ELR (cell line): ENCODE data around the gene SLC2A13.
A peak's percentile ranks its signal among the peaks of the same experiment; 100 is the strongest.

ENCODE experiments used
- DNase-seq: peaks from one replicate; pipeline ENCODE4 v3.0.0-alpha.2; 2015; ENCODE audit warnings: low read depth

Gene SLC2A13

DNA sequence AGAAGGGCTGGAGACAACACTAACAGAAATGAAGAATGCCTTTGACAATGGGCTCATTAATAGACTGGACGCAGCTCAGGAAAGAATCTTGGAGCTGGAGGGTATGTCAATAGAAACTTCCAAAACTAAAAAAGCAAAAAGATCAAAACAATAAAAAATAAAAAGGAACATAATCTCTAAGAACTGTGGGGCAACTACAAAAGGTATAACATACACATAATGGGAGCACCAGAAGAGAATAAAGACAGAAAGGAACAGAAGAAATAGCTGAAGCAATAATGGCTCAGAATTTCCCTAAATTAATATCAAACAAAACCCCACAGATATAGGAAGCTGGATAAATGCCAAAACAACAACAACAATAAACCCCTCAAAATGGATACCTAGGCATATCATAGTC lies 362.2 kb downstream of the SLC2A13 start:
- DNase-seq, result no peak

GRCh38 chr12:39736406-39736805 lies 369.5 kb downstream of the SLC2A13 start:
- no peak for DNase-seq

DNA sequence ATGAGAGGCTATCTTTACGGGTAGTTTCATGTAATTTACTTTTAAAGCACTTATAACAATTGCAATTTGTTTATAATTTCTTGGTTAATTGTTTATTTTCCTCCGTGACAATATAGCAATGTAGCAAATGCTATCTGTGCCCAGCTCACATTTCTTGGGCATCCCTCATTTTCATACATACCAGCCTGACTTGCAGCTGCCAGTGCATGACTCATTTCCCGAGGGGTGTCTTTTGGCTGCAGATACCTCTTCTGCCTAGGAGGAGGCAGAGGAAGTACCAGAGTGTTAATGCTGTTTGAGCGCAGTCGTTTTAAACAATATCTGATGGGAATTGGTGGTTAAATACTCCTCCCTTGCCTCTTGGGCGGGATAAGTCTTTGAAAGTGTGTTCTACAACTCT lies 382.1 kb downstream of the SLC2A13 start:
- DNase-seq, result peak; percentile 18

DNA sequence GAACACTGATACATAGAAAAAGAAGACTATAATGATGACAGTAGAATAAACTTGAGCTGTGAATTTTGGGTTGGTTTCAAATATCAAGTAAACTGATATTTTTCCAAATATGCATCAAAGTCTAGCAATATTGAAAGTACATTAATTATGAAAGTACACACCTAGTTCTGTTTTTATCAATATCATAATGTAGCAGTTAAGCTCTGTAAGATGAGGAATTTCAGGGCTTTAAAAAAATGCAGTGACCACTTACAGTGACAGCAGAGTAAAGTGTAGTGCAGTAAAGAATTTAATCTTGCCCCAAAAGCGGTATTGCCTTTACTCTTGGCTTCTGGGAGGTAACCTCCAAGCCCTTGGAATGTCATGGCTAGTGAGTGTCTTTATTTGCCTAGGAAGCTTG lies 383.4 kb downstream of the SLC2A13 start:
- DNase-seq, result no peak

DNA sequence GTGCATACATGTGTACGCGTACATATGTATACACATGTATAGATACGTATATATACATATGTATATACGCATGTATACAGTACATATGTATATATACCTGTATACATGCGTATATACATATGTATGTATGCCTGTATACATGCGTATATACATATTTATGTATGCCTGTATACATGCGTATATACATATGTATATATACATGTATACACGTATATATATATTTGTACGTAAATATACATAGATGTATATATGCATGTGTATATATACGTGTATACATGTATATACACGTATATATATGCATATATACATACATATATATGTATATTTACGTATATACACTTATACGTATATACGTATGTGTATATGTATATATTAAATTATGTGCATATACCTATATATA lies 392.3 kb downstream of the SLC2A13 start:
- no peak for DNase-seq

- DNase-seq, result no peak
These were observed 393.5 kb downstream of the SLC2A13 start for GRCh38 chr12:39712334-39712733.
